Spleen (tissue), 11 donors: Measurements from ENCODE around the gene COX4I2. TPM values are rescaled to one million over a fixed set of nuclear protein-coding genes. Genes with fewer than 3 reads are reported as not detected.
"Not testable (repeated sequence)": the region's sequence is repeated elsewhere in the genome, so short reads cannot be mapped to it uniquely, and the experiment has no call there.

ENCODE experiments used
- DNase-seq: peaks from one replicate; pipeline ENCODE4 v3.0.0-alpha.2; 2020
- H3K27ac ChIP-seq, 8 donors: fragments of 200-600 bp; sonication (generic) in 7 of 8; 1 replicate in 4 of 8; 2 replicates in 4 of 8; pipeline versions ENCODE4 v1.5.0 to v1.8.0; 2016 to 2021; ENCODE audit warnings: inconsistent platforms in 4 of 8, mild to moderate bottlenecking in 4 of 8, moderate library complexity in 1 of 8
- H3K27me3 ChIP-seq, 7 donors: fragments of 200-600 bp; sonication (generic) in 6 of 7; replicated peaks in 1 of 7; 1 replicate in 4 of 7; 2 replicates in 3 of 7; pipeline versions ENCODE4 v1.5.0 to v1.8.0; 2016 to 2021; ENCODE audit warnings: inconsistent platforms in 3 of 7, mild to moderate bottlenecking in 1 of 7
- H3K36me3 ChIP-seq, 6 donors: fragments of 200-600 bp; sonication (generic) in 5 of 6; 1 replicate in 4 of 6; 2 replicates in 2 of 6; pipeline versions ENCODE4 v1.5.0 to v1.8.0; 2016 to 2021; ENCODE audit warnings: inconsistent platforms in 2 of 6
- H3K4me1 ChIP-seq, 6 donors: fragments of 200-600 bp; sonication (generic) in 5 of 6; 1 replicate in 3 of 6; 2 replicates in 3 of 6; pipeline versions ENCODE4 v1.5.0 to v1.8.0; 2016 to 2021; ENCODE audit warnings: inconsistent platforms in 3 of 6
- H3K4me3 ChIP-seq, 8 donors: fragments of 200-600 bp; sonication (generic) in 7 of 8; 1 replicate in 4 of 8; 2 replicates in 4 of 8; pipeline versions ENCODE4 v1.5.0 to v1.8.0; 2016 to 2021; ENCODE audit warnings: inconsistent platforms in 4 of 8, mild to moderate bottlenecking in 4 of 8, moderate library complexity in 2 of 8
- H3K9me3 ChIP-seq, 8 donors: fragments of 200-600 bp; sonication (generic) in 7 of 8; 1 replicate in 4 of 8; 2 replicates in 4 of 8; pipeline versions ENCODE4 v1.5.0 to v1.8.0; 2016 to 2021; ENCODE audit warnings: inconsistent platforms in 4 of 8
- CTCF ChIP-seq, 11 experiments: fragments of 200-600 bp in 7 of 11; fragments of 450-650 bp in 4 of 11; sonication (generic) in 4 of 11; IDR thresholded peaks in 8 of 11; conservative IDR thresholded peaks in 3 of 11; 1 replicate in 7 of 11; 2 replicates in 4 of 11; pipeline versions ENCODE4 v1.4.0 to v1.8.0; 2016 to 2021; ENCODE audit warnings: antibody characterized with exemption in 11 of 11, inconsistent platforms in 4 of 11, mild to moderate bottlenecking in 1 of 11
- POLR2A ChIP-seq, 3 donors: fragments of 450-650 bp; IDR thresholded peaks; one replicate each; pipeline ENCODE4 v1.5.1; 2017; ENCODE audit warnings: antibody characterized with exemption in 3 of 3, mild to moderate bottlenecking in 1 of 3
- POLR2AphosphoS5 ChIP-seq, 3 donors: sonication (generic); formaldehyde crosslinking; IDR thresholded peaks; one replicate each; pipeline ENCODE4 v1.5.1; 2017; ENCODE audit warnings: antibody characterized with exemption in 3 of 3
- WGBS, 5 donors: extraction: QIAGEN DNeasy Blood & Tissue Kit in 3 of 5; methylation state at CpG; one replicate each; pipeline versions ENCODE4 v1.1.5 to v1.1.7; 2013 to 2018; 5-methylcytosine and 5-hydroxymethylcytosine counted together
- intact Hi-C: fragments of 100-400 bp; cut with DNase I; formaldehyde crosslinking; loops from one replicate; pipeline ENCODE4 v1.15.0; 2023; ENCODE audit warnings: low total_unique reads
- polyA plus RNA-seq, 3 donors: library from polyadenylated mRNA; stranded (reverse); fragments of 200-250 nt; gene quantifications; one replicate each; pipeline ENCODE4 v1.2.1, GENCODE V29; 2013
- total RNA-seq, 7 donors: library from RNA; depleted of rRNA in 3 of 7; stranded (reverse); fragments of >200 nt in 3 of 7; fragmentation: NEBNext Ultra II Directional in 4 of 7; extraction: Animal tissue kit (Norgen Biotek cat#: 25700) in 4 of 7; gene quantifications; one replicate each; pipeline versions ENCODE4 v1.1.0 to v1.2.1, GENCODE V29; 2016 to 2021
- donor health status: healthy with polysubstance abuse.
- donor health status: DM: no; HTN: no; CAD: no; lungs with moderate emphysema.
- donor health status: DM: no; HTN: no; CAD: no.
- donor health status: Bipolar disorder and iron deficiency.
- donor health status: healthy.
- donor health status: DM: no; HTN: no; CAD: no.
- donor health status: DM: yes; HTN: yes; CAD: no.

COX4I2 gene
- total and polyA plus RNA-seq, 10 donors = 1.1 to 4.6 (median 1.7) TPM; not detected in 4

GRCh38 chr20:31607640-31608250 lies 30.0 kb upstream of the COX4I2 start:
- Histone ChIP-seq H3K36me3 (no peaks in the 10 kb centered on the region), H3K9me3 (no peaks in the 10 kb centered on the region), H3K27ac (peak overlapping the region; percentile 35 to 91 (median 86)), H3K4me3 (peak overlapping the region in 7 of 8 donors; percentile 65 to 94 (median 86)), H3K27me3 (peaks cover 0 to 66% (median 18%) of the 10 kb centered on the region in 7 donors), H3K4me1 (peaks cover 22 to 99% (median 86%) of the 10 kb centered on the region in 6 donors)
- no peak for DNase-seq
- 49 to 66% (median 55%) methylated on average over 8 to 9 of the region's 9 CpGs for WGBS, 5 donors
- no peak for TF ChIP-seq CTCF (IDR thresholded peaks at IDR 0.05 in 8 of 11, conservative IDR thresholded peaks at IDR 0.05 in 3 of 11)
- TF ChIP-seq POLR2A (IDR thresholded peaks at IDR 0.05) = no peak
- no peak for TF ChIP-seq POLR2AphosphoS5 (IDR thresholded peaks at IDR 0.05)
- intact Hi-C loops = no loop called here

GRCh38 chr20:31608251-31608945 lies 29.3 kb upstream of the COX4I2 start:
- WGBS, 5 donors = 14 to 30% (median 21%) methylated on average over 29 to 45 of the region's 45 CpGs
- intact Hi-C loops = no loop called here
- no peaks in the 10 kb centered on the region for H3K36me3 ChIP-seq
- TF ChIP-seq POLR2AphosphoS5 (IDR thresholded peaks at IDR 0.05) = peak; percentile 11 to 74 (median 69)
- TF ChIP-seq CTCF (IDR thresholded peaks at IDR 0.05 in 8 of 11, conservative IDR thresholded peaks at IDR 0.05 in 3 of 11) = no peak
- no peaks in the 10 kb centered on the region for H3K9me3 ChIP-seq
- peaks cover 24 to 99% (median 83%) of the 10 kb centered on the region in 6 donors for H3K4me1 ChIP-seq
- peak overlapping the region in 7 of 8 donors; percentile 24 to 94 (median 73) for H3K4me3 ChIP-seq
- DNase-seq = peak; percentile 85
- H3K27me3 ChIP-seq = peaks cover 0 to 60% (median 18%) of the 10 kb centered on the region in 7 donors
- H3K27ac ChIP-seq = peak overlapping the region; percentile 35 to 91 (median 86)

- H3K9me3 ChIP-seq, H3K4me3 ChIP-seq, DNase-seq, H3K36me3 ChIP-seq: not testable (repeated sequence)
- Histone ChIP-seq H3K27me3 (peaks cover 0 to 26% (median 6%) of the 10 kb centered on the region in 7 donors), H3K4me1 (peaks cover 10 to 66% (median 54%) of the 10 kb centered on the region in 6 donors), H3K27ac (peak overlapping the region in 4 of 8 donors; percentile 0 to 91 (median 38))
- intact Hi-C loops = loop anchor here (5.0 kb wide), 1 partner anchor 50 kb away; no protein-coding TSS in a partner anchor
- 67 to 85% (median 81%) methylated on average over 12 of the region's 12 CpGs for WGBS, 5 donors
These were observed 25.5 kb upstream of the COX4I2 start for GRCh38 chr20:31612271-31612640.

- H3K9me3 ChIP-seq = no peaks in the 10 kb centered on the region
- DNase-seq = no peak
- TF ChIP-seq CTCF (IDR thresholded peaks at IDR 0.05 in 8 of 11, conservative IDR thresholded peaks at IDR 0.05 in 3 of 11) = no peak
- TF ChIP-seq POLR2A (IDR thresholded peaks at IDR 0.05) = no peak
- no peak for TF ChIP-seq POLR2AphosphoS5 (IDR thresholded peaks at IDR 0.05)
- intact Hi-C loops = no loop called here
- no peak overlapping the region for H3K4me3 ChIP-seq
- peaks cover 0 to 4% (median 0%) of the 10 kb centered on the region in 7 donors for H3K27me3 ChIP-seq
- H3K36me3 ChIP-seq = no peaks in the 10 kb centered on the region
- no peak overlapping the region for H3K27ac ChIP-seq
- 92 to 99% (median 96%) methylated on average over 8 of the region's 8 CpGs for WGBS, 5 donors
- peaks cover 7 to 43% (median 30%) of the 10 kb centered on the region in 6 donors for H3K4me1 ChIP-seq
These were observed 22.3 kb upstream of the COX4I2 start for GRCh38 chr20:31615416-31615815.
